SHP77 (cell line): ENCODE data around the gene ATP4A.

Source experiments
- DNase-seq, 2 experiments: peaks; one replicate each; lab custom pipeline; 2025; lab: John Stamatoyannopoulos, UW

The ATP4A gene

GRCh38 chr19:35549174-35549788, 14.2 kb downstream of the ATP4A start:
- peak; percentile 65 to 74 for DNase-seq

DNA sequence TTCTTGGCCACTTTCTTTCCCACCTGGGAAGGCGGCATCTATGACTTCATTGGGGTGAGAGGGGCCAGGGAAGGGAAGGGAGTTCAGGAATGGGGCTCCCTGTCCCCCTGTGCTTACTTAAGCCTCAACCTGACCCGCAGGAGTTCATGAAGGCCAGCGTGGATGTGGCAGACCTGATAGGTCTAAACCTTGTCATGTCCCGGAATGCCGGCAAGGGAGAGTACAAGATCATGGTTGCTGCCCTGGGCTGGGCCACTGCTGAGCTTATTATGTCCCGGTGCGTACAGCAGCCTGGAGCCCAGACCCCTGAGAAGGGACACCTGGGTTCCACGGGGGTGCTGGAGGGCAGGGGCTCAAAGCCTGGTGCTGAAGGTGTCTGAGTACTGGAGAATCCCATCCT, 16.9 kb downstream of the ATP4A start:
- DNase-seq: no peak

DNA sequence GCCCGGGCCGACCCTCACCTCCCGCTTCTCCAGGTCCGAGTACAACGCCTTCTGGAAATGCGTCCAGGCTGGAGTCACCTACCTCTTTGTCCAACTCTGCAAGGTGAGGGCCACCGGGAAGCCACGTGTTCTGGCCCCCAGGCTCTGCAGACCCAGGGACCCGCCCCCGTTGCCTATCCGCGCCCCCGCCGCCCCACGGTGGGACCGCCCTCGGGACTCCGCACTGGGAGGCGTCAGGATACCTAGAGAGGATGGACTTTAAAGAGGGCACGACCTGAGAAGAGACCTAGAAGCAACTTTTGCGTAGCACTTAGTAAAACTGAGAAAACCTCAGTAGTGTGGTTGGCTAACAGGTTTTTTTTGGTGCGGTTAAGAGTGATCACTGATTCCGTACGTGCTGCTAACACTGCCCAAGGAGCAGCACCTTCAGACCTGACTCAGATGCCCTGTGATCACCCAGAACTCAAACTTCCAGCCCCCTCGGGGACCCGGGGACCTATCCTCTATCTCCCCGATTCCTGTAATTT, 17.5 kb downstream of the ATP4A start:
- DNase-seq: no peak

DNA sequence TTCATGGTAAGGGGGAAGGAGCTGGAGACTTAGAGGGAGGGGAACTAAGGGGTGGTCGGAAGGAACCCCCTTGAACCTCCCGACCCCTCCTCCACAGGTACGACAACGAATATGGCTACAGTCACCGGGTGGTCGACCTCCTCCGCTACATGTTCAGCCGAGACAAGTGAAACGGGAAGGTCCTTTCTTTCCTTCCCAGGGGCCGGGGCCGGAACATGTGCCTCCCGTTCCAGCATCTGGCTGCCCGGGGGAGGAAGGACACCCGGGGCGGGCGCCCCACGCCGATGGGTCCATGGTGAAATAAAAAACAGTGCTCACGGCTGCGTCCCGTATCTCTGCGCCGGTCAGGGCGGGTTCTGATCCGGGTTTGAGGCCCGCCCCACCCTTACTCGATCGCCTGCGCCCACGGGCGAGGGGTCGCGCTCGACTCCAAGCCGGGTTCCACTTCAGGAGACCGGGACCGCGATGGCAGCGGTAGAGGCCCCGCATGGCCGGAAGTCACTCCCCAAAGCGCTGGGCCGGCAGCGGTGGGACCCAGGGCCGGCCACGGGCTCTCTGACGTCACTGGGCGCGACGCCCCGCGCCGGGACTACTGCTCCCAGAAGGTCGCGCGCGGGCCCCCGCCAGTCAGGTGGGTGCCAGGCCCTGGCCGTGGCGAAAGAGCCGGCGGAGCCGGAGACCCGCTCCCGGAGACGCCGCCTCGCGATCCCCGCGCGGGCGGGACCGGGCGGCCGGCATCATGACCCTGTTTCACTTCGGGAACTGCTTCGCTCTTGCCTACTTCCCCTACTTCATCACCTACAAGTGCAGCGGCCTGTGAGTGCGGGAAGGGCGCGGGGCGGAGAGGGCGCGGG, 18.2 kb downstream of the ATP4A start, which contains the start of gene TMEM147:
TSS of gene TMEM147 (plus strand) at position 626 of the 854 bp plus-strand sequence. CDS start at position 740, 114 bp downstream.
- DNase-seq: peak; percentile 72 to 81

- DNase-seq: no peak
Observed at GRCh38 chr19:35544110-35544802, 19.2 kb downstream of the ATP4A start.

DNA sequence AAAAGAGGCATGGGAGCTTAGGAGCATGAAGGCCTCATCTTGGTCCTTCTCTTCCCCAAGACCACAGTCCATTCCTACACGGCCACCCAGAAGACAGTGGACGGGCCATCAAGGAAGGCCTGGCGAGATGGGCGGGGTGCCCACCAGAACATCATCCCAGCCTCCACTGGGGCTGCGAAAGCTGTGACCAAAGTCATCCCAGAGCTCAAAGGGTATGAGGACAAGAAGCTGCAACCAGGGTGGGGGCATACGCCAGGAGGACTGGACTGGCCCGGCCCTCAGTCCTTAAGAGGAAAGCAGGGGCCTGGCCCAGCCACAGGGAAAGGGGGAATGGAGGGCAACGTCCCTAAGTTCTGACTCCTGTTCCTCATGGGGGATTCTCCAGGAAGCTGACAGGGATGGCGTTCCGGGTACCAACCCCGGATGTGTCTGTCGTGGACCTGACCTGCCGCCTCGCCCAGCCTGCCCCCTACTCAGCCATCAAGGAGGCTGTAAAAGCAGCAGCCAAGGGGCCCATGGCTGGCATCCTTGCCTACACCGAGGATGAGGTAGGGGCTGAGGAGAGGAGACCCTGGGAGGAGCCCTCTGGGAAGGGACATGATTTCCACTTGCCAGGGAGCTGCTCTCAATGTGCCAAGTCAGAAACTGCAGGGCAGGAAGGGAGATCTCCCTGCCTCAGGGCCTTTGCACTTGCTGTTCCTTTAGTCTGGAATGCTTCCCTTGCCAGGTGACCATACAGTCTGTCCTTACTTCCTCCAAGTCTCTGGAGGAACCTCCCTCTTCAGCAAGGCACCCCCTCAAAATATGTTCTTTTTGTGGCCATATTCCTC, 20.0 kb downstream of the ATP4A start:
- DNase-seq: no peak

DNA sequence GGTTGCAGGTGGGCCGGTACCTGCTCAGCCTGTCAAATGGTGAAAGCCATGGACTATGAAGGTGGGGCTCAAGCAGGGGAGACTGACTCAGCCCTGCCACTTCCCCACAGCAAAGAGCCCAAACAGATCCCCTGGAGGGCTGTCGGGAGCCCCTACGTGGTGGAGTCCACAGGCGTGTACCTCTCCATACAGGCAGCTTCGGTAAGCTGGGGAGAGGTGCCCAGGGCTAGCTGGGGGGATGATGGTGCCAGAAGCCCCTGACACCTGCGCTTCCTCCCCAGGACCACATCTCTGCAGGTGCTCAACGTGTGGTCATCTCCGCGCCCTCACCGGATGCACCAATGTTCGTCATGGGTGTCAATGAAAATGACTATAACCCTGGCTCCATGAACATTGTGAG, 21.2 kb downstream of the ATP4A start:
- DNase-seq: no peak

- DNase-seq: no peak
Observed at GRCh38 chr19:35540356-35540927, 23.0 kb downstream of the ATP4A start.

DNA sequence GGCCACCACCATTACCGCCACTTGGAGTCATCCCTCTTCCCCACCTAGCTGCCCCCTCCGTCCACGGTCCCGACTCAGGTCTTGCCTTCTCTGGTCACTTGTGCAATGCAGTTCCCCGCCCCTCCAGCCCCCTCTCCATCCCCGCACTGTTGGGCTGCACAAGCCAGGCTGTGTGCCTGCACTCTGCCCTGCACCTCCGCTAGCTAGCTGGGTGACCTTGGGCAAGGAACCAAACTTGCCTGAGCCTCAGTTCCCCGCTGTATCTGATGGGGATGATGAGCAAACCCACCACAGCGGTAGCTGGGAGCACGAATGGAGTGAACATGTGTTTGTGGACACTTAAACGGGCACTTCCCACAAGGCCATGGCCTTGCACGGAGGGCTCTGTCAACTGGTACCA, 23.6 kb downstream of the ATP4A start:
- DNase-seq: no peak

GRCh38 chr19:35539314-35539713, 24.1 kb downstream of the ATP4A start:
- DNase-seq: no peak

- DNase-seq: no peak
Observed at GRCh38 chr19:35534803-35535480, 28.5 kb downstream of the ATP4A start.

- DNase-seq: no peak
Observed at GRCh38 chr19:35533822-35534392, 29.6 kb downstream of the ATP4A start.

GRCh38 chr19:35533201-35533821, 30.1 kb downstream of the ATP4A start, which contains the start of gene GAPDHS:
Gene GAPDHS, plus strand, starts transcription at chr19:35533456. Its CDS starts 72 bp downstream, at chr19:35533528.
- DNase-seq: no peak

DNA sequence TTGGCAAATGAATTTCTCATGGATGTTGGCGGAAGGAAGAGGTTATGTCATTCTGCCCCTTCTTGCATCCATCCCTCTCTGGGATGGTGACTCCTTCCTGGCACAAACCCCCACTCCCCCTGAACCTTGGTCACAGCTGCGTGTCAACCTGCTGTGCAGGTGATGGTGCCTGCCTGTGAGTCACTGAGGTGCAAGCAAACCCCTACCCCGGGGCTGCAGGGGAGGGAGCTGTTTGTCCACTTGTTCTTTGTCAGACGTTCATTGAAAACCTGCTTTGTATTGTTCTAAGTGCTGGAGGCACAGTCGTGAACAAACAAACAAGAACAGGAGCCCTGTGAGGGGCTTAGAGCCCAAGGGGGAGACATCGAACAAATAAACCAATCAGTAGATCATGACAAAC, 32.2 kb downstream of the ATP4A start:
- DNase-seq: no peak

GRCh38 chr19:35529241-35530218, 33.9 kb downstream of the ATP4A start:
- DNase-seq: no peak

DNA sequence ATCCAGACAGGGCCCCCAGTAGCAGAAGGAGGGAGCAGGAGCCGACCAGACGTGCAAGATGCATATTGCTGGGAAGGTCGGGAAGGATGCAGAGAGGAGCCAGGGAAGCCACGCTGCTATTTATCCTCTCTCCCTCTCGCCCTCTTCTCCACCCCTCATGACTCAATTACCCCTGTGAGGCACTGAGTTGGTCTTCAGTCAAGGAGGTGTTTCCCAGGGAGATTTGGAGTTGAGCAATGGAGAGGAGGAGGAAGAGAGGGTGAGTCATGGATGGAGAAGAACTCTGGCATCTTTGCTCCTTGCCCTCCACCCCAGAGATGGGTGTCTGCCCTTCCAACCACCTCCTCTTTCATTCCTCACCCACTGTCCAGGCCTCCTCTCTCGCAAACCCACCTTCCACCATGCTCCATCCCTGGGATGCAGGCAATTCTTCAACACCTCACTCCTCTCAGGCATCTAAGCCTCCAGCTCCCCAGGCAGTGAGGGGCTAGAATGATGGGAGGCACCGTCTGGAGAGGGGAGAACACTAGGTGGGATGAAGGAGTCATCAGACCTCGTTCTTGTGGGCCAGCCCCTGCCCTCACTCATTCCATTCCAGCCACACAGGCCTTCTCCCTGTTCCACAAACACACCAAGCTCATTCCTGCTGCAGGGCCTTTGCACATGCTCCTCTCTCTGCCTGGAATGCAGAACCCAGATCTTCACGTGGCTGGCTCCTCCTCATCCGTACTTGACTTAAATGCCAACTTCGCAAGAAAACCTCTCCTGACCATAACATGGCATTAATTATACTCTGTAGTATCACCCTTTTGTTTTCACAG, 35.0 kb downstream of the ATP4A start, which contains the start of gene SBSN:
TSS of gene SBSN (minus strand) at position 94 of the 821 bp plus-strand sequence. CDS start at position 64, 30 bp downstream.
- DNase-seq: no peak

DNA sequence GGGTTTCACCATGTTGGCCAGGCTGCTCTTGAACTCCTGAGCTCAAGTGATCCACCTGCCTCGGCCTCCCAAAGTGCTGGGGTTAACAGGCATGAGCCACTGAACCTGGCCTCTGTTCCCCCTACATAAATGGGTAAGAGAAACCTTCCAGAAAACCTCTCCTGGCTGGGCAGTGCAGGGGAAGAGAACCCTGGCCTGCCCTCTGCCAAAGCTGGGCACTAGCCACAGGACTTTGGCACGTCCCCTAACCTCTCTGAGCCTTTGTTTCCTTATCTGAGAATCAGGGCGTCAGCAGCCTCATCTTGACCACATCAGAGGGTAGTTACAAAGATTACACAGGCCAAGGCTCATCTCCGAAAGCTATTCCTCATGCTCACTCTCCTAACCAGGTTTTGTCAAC, 37.6 kb downstream of the ATP4A start:
- DNase-seq: no peak
